Measurements from ENCODE around the gene ZNF429.
"Not testable (repeated sequence)": the region's sequence is repeated elsewhere in the genome, so short reads cannot be mapped to it uniquely, and the experiment has no call there.

Gene ZNF429

DNA sequence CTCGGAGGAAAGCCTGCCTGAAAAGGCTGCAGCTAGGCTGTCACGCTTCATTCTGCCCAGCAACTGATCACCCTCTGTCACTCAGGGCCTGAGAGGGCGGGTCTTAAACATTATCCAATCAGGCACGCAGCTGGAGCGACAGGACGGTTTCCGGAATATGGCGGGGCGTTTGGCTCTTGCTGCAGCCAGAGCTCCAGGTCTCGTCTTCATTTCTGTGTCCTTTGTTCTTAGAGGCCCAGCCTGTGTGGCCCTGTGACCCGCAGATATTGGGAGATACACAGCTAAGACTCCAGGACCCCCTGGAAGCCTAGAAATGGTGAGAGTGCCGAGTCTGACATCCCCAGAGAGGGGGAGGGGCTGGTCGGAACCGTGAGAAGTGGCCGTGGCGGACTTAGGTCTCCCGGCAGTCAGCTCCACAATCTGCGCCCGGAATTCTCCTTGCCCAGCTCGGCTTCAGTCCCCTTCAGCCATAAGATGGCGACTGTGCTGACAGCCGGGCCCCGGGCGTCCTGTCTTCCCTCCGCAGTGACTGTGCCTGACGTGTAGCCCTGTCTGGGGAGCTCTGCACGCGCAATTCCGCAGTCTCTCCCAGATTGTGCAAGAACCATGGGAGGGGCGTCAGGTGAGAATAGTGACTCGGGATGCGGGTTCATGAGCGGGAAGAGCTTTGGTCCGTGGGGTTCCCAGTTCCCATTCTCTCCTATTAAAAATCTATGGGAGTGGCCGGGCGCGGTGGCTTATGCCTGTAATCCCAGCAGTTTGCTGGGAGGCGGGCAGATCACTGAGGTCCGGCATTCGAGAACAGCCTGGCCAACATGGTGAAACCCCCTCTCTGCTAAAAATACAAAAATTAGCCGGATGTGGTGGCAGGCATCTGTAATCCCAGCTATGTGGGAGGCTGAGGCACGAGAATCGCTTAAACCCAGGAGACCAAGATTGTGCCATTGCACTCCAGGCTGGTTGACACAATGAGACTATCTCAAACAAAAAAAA is at the start of gene ZNF429:
ZNF429 (plus strand) TSS at position 144 of the 993 bp plus-strand sequence; CDS start at position 314, 170 bp downstream.
- DNase-seq: peak; percentile 32 to 95 (median 88)

DNA sequence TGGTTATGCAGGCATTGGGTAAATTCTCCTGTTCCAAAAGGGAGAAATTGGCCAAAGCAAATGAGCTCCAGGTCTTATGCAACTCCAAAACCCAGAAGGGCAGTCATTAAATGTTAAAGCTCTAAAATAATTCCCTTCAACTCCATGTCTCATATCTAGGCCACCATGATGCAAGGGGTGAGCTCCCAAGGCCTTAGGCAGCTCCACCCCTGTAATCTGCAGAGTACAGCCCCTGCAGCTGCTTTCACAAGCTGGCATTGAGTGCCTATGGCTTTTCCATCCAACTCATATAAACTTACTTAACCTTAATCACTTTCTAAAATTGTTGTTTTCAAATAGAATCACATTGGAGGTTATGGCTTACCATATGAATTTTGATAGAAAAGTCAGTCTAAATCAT is 44.7 kb upstream of the ZNF429 start:
- no peak for DNase-seq

DNA sequence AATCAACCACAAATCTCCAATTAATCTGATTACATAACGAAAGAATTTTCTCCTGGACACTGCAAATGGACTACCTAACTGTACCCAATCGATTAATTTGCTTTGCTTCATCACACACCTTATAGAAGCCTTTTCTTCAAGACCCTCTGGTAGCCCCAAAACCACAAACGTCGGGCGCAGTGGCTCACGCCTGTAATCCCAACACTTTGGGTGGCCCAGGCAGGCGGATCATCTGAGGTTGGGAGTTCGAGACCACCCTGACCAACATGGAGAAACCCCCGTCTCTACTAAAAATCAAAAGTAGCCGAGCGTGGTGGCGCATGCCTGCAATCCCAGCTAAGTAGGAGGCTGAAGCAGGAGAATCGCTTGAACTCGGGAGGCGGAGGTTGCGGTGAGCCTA is 42.9 kb upstream of the ZNF429 start:
- DNase-seq: no peak

GRCh38 chr19:21463449-21464105 is 41.8 kb upstream of the ZNF429 start:
- DNase-seq: no peak

GRCh38 chr19:21466627-21467026 is 38.8 kb upstream of the ZNF429 start:
- DNase-seq: no peak

DNA sequence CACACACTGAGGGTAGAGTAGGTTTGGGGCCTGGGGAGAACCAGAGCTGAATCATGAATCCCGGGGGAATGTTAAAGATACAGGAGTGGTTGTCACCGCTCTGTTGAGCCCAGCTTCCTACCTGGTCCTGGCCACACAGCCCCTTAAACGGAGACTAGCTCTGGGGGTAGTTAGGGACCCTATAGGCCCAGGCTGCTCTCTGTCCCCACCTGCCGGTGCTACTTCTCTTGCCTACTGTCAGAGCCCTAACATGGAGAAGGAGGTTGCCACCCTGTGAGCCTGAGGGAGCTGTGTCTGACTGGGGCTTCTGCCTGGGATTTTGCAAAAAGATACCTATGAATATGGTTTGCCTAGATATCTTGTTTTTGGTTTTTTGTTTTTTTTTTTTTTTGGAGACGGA is 36.6 kb upstream of the ZNF429 start:
- DNase-seq: no peak

GRCh38 chr19:21472507-21472906 is 32.9 kb upstream of the ZNF429 start:
- no peak for DNase-seq

DNA sequence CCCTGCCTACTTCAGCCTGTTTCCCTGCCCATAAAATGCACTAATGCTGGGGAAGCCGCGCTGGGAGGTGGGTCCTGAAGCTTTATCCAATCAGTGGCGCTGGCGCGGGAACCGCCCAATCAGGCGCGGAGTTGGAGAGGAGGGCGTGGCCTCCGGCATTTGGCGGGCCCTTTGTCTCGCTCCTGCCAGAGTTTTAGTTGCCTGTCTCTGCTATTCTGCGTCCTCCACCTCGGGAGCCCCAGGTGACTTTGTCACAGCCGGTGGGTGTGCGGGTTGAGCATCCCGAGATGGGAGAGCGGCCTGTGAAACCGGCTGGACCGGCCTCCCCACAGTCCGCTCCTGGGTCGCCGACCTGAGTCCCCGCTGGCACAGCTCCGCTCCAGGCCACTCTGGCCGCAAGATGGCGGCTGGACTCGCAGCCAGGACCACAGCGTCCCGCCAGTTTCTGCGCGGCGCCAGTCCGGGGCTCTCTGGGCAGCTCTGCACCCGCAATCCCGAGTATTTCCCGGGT is 30.7 kb upstream of the ZNF429 start:
- peak in 55 of 56 donors; percentile 7 to 87 (median 57) for DNase-seq

DNA sequence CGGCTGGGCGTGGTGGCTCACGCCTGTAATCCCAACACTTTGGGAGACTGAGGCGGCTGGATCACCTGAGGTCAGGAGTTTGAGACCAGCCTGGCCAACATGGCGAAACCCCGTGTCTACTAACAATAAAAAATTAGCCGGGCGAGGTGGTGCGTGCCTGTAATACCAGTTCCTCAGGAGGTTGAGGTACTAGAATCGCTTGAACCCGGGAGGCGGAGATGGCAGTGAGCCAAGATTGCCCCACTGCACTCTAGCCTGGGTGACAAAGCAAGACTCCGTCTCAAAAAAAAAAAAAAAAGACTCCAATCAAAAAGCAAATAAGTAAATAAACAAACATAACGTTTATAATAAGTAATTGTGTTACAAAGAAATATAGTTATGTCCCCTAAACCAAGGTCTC is 23.0 kb upstream of the ZNF429 start:
- not testable (repeated sequence) for DNase-seq

GRCh38 chr19:21482863-21483276 is 22.5 kb upstream of the ZNF429 start:
- DNase-seq: peak in 18 of 56 donors; percentile 1 to 56 (median 8)

- peak in 9 of 56 donors; percentile 1 to 44 (median 7) for DNase-seq
Measured at GRCh38 chr19:21483589-21484170, 21.7 kb upstream of the ZNF429 start.

DNA sequence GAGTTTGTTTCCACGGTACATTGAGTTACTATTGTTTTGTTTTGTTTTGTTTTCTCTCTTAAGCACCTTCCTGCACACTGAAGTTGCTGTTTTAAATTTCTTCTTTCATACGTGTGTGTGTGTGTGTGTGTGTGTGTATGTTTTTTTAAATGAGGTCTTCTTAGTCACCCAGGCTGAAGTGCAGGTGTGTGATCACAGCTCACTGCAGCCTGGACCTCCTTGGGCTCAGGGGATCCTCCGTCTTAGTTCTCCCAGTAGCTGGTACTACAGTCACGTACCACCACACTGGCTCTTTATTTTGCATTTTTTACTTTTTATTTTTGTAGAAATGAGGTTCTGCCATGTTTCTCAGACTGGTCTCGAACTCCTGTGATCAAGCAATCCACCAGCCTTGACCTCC is 20.8 kb upstream of the ZNF429 start:
- DNase-seq: no peak

- DNase-seq: no peak
Measured at GRCh38 chr19:21485926-21486325, 19.5 kb upstream of the ZNF429 start.

DNA sequence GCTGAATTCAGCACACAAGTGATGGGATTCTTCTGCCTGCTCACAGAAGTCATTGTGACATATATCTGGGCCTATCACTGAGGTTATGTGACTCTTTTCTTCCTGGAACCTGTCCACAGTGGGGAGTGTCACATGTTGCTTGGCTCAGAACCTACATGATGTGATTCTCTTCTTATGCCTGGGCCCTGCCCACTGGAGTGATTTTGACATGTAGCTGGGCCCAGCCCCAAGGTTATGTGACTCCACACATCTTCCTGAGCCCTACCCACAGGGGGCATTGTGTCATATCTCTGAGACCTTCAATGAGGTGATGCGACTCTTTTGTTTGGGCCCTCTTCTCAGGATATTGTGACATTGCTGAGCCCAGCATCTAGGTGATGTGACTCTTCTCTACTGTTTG is 17.4 kb upstream of the ZNF429 start:
- no peak for DNase-seq

GRCh38 chr19:21491146-21491545 is 14.3 kb upstream of the ZNF429 start:
- DNase-seq: no peak

DNA sequence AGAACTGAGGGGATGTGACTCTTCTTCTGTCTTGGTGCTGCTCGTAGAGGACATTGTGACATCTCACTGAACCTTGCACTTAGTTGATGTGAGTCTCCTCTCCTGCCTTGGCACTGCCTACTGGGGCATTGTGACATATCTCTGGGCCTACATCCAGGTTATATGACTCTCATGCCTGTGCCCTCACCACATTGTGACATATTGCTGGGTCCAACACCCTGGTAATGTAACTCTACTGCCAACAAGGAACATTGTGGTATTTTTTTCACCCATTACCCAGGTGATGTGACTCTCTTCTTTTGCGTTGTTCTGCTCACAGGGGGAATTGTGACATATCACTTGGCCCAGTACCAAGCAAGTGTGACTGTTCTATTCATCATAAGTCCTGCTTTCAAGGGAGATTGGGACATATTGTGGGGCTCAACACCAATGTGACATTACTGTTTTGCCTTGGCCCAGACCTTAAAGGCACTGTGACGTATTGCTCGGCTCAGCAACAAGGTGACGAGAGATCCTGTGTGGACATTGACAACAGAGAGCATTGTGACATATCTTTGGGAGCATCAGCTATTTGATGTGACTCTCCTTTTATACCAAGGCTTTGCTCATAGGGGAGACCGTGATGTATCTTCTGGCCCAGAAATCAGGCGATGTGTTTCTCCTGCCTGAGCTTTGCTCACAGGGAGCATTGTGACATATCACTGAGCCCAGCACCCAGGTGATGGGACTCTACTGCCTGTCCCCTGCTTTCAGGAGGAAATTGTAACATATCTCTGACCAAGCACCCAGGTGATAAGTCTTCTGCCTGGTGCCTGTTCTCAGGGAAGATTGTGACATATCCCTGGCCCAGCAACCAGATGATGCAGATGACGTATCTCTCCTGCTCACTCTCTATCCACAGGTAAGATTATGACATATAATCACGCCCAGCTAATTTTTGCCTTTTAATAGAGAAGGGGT is 12.2 kb upstream of the ZNF429 start:
- DNase-seq: no peak

GRCh38 chr19:21496876-21497275 is 8.5 kb upstream of the ZNF429 start:
- DNase-seq: no peak

DNA sequence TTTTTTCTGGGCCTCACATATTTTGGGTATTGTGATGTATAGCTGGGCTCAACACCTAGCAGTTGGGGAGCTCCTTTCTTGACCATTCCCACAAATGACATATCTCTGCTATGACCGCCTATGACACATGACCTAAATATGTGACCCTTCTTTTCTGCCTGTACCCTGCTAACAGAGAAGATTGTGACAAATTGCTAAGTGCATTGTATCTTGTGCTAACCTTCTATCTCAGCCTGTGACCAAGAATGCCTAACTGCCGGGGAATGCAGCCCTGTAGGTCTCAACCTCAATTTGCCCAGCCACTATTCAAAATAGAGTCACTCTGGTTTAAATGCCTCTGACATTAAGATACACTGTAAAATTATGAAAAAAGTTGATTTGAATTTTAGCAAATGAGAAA is 6.8 kb upstream of the ZNF429 start:
- DNase-seq: no peak

- no peak for DNase-seq
Measured at GRCh38 chr19:21508198-21508597, 2.8 kb downstream of the ZNF429 start.

DNA sequence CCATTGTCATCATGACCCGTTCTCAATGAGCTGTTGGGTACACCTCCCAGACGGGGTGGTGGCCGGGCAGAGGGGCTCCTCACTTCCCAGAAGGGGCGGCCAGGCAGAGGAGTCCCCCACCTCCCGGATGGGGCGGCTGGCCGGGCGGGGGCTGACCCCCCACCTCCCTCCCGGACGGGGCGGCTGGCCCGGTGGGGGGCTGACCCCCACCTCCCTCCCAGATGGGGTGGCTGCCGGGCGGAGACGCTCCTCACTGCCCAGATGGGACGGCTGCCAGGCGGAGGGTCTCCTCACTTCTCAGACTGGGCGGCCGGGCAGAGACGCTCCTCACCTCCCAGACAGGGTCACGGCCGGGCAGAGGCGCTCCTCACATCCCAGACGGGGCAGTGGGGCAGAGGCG is 5.7 kb downstream of the ZNF429 start:
- DNase-seq: not testable (repeated sequence)

DNA sequence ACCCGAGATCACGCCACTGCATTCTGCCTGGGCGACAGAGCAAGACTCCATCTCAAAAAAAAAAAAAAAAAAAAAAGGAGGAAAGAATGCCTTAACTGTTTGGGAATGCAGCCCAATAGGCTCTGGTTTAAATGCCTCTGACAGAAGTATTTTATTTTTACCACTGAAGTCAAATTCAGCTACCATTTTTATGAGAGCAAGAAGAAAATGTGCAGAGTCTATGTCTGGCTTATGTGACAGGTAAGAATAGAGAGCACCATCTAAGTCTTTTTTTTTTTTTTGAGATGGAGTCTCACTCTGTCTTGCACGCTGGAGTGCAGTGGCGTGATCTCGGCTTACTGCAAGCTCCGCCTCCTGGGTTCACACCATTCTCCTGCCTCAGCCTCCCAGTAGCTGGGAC is 7.2 kb downstream of the ZNF429 start:
- DNase-seq: not testable (repeated sequence)
